Measurements from ENCODE around the gene CD274.

Gene CD274

DNA sequence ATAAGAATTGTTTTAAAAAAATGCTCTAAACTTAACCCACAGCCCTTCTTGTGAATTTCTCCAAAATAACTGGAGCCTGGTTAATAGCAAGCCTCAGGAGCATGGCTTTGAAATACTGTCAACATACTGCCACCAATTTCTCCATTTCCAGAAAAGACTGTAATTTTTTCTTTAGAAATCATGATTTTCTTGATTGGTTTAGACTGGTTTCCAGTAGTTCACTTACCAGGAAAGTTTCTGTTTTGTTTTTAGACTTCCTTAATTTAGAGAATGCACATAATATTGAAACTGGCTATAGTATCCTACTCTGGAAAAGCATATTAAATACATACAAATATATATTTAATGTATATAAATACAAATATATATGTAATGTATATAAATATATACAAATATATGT is 4.5 kb upstream of the CD274 start:
- no peak overlapping the region for H3K4me3 ChIP-seq (ENCODE audit: severe bottlenecking)
- TF ChIP-seq, protein P1, sequence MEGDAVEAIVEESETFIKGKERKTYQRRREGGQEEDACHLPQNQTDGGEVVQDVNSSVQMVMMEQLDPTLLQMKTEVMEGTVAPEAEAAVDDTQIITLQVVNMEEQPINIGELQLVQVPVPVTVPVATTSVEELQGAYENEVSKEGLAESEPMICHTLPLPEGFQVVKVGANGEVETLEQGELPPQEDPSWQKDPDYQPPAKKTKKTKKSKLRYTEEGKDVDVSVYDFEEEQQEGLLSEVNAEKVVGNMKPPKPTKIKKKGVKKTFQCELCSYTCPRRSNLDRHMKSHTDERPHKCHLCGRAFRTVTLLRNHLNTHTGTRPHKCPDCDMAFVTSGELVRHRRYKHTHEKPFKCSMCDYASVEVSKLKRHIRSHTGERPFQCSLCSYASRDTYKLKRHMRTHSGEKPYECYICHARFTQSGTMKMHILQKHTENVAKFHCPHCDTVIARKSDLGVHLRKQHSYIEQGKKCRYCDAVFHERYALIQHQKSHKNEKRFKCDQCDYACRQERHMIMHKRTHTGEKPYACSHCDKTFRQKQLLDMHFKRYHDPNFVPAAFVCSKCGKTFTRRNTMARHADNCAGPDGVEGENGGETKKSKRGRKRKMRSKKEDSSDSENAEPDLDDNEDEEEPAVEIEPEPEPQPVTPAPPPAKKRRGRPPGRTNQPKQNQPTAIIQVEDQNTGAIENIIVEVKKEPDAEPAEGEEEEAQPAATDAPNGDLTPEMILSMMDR (IDR thresholded peaks at IDR 0.05; ENCODE audit: poor library complexity, severe bottlenecking) = no peak
- peak overlapping the region; percentile 87 for H3K27ac ChIP-seq (ENCODE audit: poor library complexity, severe bottlenecking)
- DNase-seq (ENCODE audit: low spot score) = no peak
- no peaks in the 10 kb centered on the region for H3K9me3 ChIP-seq (ENCODE audit: severe bottlenecking)
- H3K4me1 ChIP-seq (ENCODE audit: insufficient read depth, poor library complexity, severe bottlenecking) = peaks cover 38% of the 10 kb centered on the region
- no peaks in the 10 kb centered on the region for H3K27me3 ChIP-seq (ENCODE audit: insufficient read depth, poor library complexity, severe bottlenecking)
- no peaks in the 10 kb centered on the region for H3K36me3 ChIP-seq (ENCODE audit: low read depth)
- ATAC-seq (ENCODE audit: low read depth) = no peak

DNA sequence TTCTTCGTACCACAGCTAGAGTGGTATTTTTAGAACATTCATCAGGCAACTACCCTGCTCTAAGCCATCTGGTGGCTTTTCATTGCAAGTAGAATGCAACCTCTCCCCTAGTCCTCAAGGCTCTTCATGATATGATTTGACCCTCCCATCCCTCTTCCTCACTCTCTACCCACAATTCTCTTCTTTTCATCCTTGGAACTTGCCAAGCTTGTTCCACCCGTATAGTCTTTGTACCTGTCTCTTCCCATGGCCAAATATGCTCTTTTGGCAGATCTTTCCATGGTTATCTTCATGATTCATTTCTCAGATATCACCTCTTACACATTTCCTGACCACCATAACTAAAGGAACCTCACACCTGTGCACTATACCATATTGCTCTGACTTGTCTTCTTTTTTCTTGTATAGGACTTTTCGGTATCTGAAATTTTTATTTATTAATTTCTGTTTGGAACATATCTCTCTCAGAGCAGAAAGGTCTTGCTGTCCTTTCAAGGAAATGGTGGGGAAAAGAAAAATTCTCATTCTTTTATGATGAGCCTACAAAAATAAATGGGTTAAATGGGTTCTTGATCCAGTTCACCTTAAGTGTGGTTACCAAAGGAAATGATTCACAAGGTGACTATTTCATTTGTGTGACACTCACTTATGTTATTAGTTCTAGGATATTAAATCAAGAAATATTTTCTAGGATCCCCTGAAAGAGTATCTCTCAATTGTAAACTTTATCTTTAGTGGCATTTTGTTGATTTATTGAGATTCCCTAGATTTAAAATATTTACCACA is 3.7 kb upstream of the CD274 start:
- peak overlapping the region; percentile 87 for H3K27ac ChIP-seq (ENCODE audit: poor library complexity, severe bottlenecking)
- H3K36me3 ChIP-seq (ENCODE audit: low read depth) = no peaks in the 10 kb centered on the region
- no peaks in the 10 kb centered on the region for H3K9me3 ChIP-seq (ENCODE audit: severe bottlenecking)

DNA sequence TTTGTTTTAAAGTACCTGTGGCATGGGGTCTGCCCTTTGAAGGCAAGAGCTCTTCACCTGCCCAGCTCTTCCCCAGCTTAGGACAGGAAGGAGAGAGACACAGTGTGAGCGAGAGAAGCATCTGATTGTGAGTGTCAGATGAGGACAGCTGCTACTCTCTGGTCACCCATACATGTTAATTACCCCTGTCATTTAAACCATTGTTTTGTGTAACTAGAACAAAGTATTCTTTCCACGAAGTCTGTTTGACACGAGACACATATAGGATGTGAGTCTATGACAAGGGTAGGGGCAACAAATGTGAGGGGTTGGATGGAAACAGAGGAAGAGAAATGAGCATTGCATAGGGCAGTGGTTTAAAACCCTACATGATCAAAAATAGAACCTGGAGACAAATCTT is 3.0 kb upstream of the CD274 start:
- peak overlapping the region; percentile 87 for H3K27ac ChIP-seq (ENCODE audit: poor library complexity, severe bottlenecking)
- no peak for ATAC-seq (ENCODE audit: low read depth)

More for the DNA sequence above, 3.7 kb upstream of the CD274 start:
- DNase-seq (ENCODE audit: low spot score) = no peak
- ATAC-seq (ENCODE audit: low read depth) = peak; percentile 56
- TF ChIP-seq, protein P1 (IDR thresholded peaks at IDR 0.05; ENCODE audit: poor library complexity, severe bottlenecking) = no peak
- H3K27me3 ChIP-seq (ENCODE audit: insufficient read depth, poor library complexity, severe bottlenecking) = no peaks in the 10 kb centered on the region
- peaks cover 46% of the 10 kb centered on the region for H3K4me1 ChIP-seq (ENCODE audit: insufficient read depth, poor library complexity, severe bottlenecking)
- H3K4me3 ChIP-seq (ENCODE audit: severe bottlenecking) = no peak overlapping the region

DNA sequence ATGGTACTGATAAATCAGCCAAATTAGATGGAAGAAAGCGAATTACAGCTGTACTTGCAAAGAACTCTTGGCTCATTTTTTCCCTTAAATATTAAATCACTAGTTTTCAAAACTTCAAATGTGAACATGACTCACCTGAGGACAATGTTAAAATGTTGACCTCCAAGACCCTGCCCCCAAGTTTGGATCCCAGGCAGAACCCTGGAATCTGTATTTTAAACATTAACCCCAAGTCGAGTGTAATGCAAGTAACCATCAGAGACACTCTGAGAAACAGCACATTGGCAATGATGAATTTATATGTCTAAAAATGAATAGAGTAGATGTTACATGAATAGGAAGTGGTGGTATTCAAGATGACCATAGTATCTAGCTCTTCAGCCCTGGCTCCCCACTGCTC is 2.3 kb upstream of the CD274 start:
- Histone ChIP-seq H3K36me3 (ENCODE audit: low read depth) (no peaks in the 10 kb centered on the region), H3K4me3 (ENCODE audit: severe bottlenecking) (no peak overlapping the region), H3K4me1 (ENCODE audit: insufficient read depth, poor library complexity, severe bottlenecking) (peaks cover 57% of the 10 kb centered on the region), H3K27ac (ENCODE audit: poor library complexity, severe bottlenecking) (peak overlapping the region; percentile 87), H3K9me3 (ENCODE audit: severe bottlenecking) (no peaks in the 10 kb centered on the region), H3K27me3 (ENCODE audit: insufficient read depth, poor library complexity, severe bottlenecking) (no peaks in the 10 kb centered on the region)
- no peak for DNase-seq (ENCODE audit: low spot score)
- ATAC-seq (ENCODE audit: low read depth) = no peak
- TF ChIP-seq, protein P1 (IDR thresholded peaks at IDR 0.05; ENCODE audit: poor library complexity, severe bottlenecking) = no peak

More for the DNA sequence above, 3.0 kb upstream of the CD274 start:
- Histone ChIP-seq H3K27me3 (ENCODE audit: insufficient read depth, poor library complexity, severe bottlenecking) (no peaks in the 10 kb centered on the region), H3K36me3 (ENCODE audit: low read depth) (no peaks in the 10 kb centered on the region), H3K9me3 (ENCODE audit: severe bottlenecking) (no peaks in the 10 kb centered on the region), H3K4me3 (ENCODE audit: severe bottlenecking) (no peak overlapping the region), H3K4me1 (ENCODE audit: insufficient read depth, poor library complexity, severe bottlenecking) (peaks cover 50% of the 10 kb centered on the region)
- TF ChIP-seq, protein P1 (IDR thresholded peaks at IDR 0.05; ENCODE audit: poor library complexity, severe bottlenecking) = no peak
- no peak for DNase-seq (ENCODE audit: low spot score)
